Muscle layer of colon (tissue), 2 donors: ENCODE measurements around the gene KIAA0825.
"Not testable (repeated sequence)": the region's sequence is repeated elsewhere in the genome, so short reads cannot be mapped to it uniquely, and the experiment has no call there.

Source experiments
- H3K27ac ChIP-seq: one replicate; pipeline ENCODE4 v1.7.0; 2013; ENCODE audit warnings: low read depth, mild to moderate bottlenecking, low read length, moderate library complexity
- H3K27me3 ChIP-seq, 2 donors: one replicate each; pipeline ENCODE4 v1.7.0; 2013; ENCODE audit warnings: low read length in 2 of 2, mild to moderate bottlenecking in 2 of 2; ENCODE audit not compliant: insufficient read depth in 2 of 2, control insufficient read depth in 1 of 2
- H3K36me3 ChIP-seq: one replicate; pipeline ENCODE4 v1.7.0; 2013; ENCODE audit warnings: mild to moderate bottlenecking, low read length; ENCODE audit not compliant: insufficient read depth
- H3K4me1 ChIP-seq: one replicate; pipeline ENCODE4 v1.7.0; 2013; ENCODE audit warnings: mild to moderate bottlenecking, low read length; ENCODE audit not compliant: insufficient read depth
- H3K4me3 ChIP-seq, 2 donors: one replicate each; pipeline ENCODE4 v1.7.0; 2013; ENCODE audit warnings: low read length in 2 of 2, low read depth in 1 of 2, mild to moderate bottlenecking in 1 of 2, moderate library complexity in 1 of 2
- H3K9ac ChIP-seq: one replicate; pipeline ENCODE4 v1.7.0; 2013; ENCODE audit warnings: low read length
- H3K9me3 ChIP-seq: one replicate; pipeline ENCODE4 v1.7.0; 2013; ENCODE audit warnings: mild to moderate bottlenecking, low read length
- donor health status: abdominal sarcoma.
- donor health status: Adenocarcinoma of cecum.

KIAA0825 gene

GRCh38 chr5:94191604-94192003 lies 426.8 kb downstream of the KIAA0825 start:
- no peaks in the 10 kb centered on the region for H3K4me1 ChIP-seq
- H3K9me3 ChIP-seq = no peaks in the 10 kb centered on the region
- H3K36me3 ChIP-seq = no peaks in the 10 kb centered on the region
- H3K27ac ChIP-seq = no peak overlapping the region
- H3K9ac ChIP-seq = no peak overlapping the region
- H3K27me3 ChIP-seq = no peaks in the 10 kb centered on the region
- H3K4me3 ChIP-seq = no peak overlapping the region

- H3K9ac ChIP-seq = no peak overlapping the region
- no peaks in the 10 kb centered on the region for H3K36me3 ChIP-seq
- no peaks in the 10 kb centered on the region for H3K4me1 ChIP-seq
- H3K27ac ChIP-seq = no peak overlapping the region
- H3K4me3 ChIP-seq = no peak overlapping the region
- H3K27me3 ChIP-seq = no peaks in the 10 kb centered on the region
- H3K9me3 ChIP-seq = no peaks in the 10 kb centered on the region
These were observed 429.7 kb downstream of the KIAA0825 start for GRCh38 chr5:94188725-94189124.

- no peak overlapping the region for H3K9ac ChIP-seq
- H3K27me3 ChIP-seq = no peaks in the 10 kb centered on the region
- H3K4me3 ChIP-seq = no peak overlapping the region
- H3K36me3 ChIP-seq = no peaks in the 10 kb centered on the region
- H3K4me1 ChIP-seq = no peaks in the 10 kb centered on the region
- no peak overlapping the region for H3K27ac ChIP-seq
- no peaks in the 10 kb centered on the region for H3K9me3 ChIP-seq
These were observed 433.5 kb downstream of the KIAA0825 start for GRCh38 chr5:94184870-94185269.

GRCh38 chr5:94181895-94182294 lies 436.5 kb downstream of the KIAA0825 start:
- H3K9me3 ChIP-seq = no peaks in the 10 kb centered on the region
- no peaks in the 10 kb centered on the region for H3K27me3 ChIP-seq
- no peak overlapping the region for H3K4me3 ChIP-seq
- H3K36me3 ChIP-seq = no peaks in the 10 kb centered on the region
- no peaks in the 10 kb centered on the region for H3K4me1 ChIP-seq
- H3K9ac ChIP-seq = no peak overlapping the region
- H3K27ac ChIP-seq = no peak overlapping the region

GRCh38 chr5:94180761-94181160 lies 437.6 kb downstream of the KIAA0825 start:
- H3K36me3 ChIP-seq = no peaks in the 10 kb centered on the region
- no peaks in the 10 kb centered on the region for H3K27me3 ChIP-seq
- no peak overlapping the region for H3K9ac ChIP-seq
- H3K4me3 ChIP-seq = no peak overlapping the region
- no peaks in the 10 kb centered on the region for H3K4me1 ChIP-seq
- no peak overlapping the region for H3K27ac ChIP-seq
- H3K9me3 ChIP-seq = no peaks in the 10 kb centered on the region

- Histone ChIP-seq H3K36me3 (no peaks in the 10 kb centered on the region), H3K4me1 (no peaks in the 10 kb centered on the region)
These were observed 442.5 kb downstream of the KIAA0825 start for GRCh38 chr5:94175912-94176311.

GRCh38 chr5:94174748-94175411 lies 443.5 kb downstream of the KIAA0825 start:
- H3K4me3 ChIP-seq = no peak overlapping the region

More at GRCh38 chr5:94175912-94176311, 442.5 kb downstream of the KIAA0825 start:
- Histone ChIP-seq H3K27me3 (no peaks in the 10 kb centered on the region), H3K9me3 (no peaks in the 10 kb centered on the region), H3K9ac (no peak overlapping the region), H3K27ac (no peak overlapping the region), H3K4me3 (no peak overlapping the region)

GRCh38 chr5:94173100-94173499 lies 445.3 kb downstream of the KIAA0825 start:
- Histone ChIP-seq H3K9me3 (no peaks in the 10 kb centered on the region), H3K4me3 (no peak overlapping the region), H3K27me3 (no peaks in the 10 kb centered on the region), H3K9ac (no peak overlapping the region), H3K36me3 (no peaks in the 10 kb centered on the region), H3K27ac (no peak overlapping the region), H3K4me1 (no peaks in the 10 kb centered on the region)

More at GRCh38 chr5:94174748-94175411, 443.5 kb downstream of the KIAA0825 start:
- Histone ChIP-seq H3K9me3 (no peaks in the 10 kb centered on the region), H3K9ac (no peak overlapping the region), H3K27me3 (no peaks in the 10 kb centered on the region), H3K4me1 (no peaks in the 10 kb centered on the region), H3K27ac (no peak overlapping the region), H3K36me3 (no peaks in the 10 kb centered on the region)

- not testable (repeated sequence) for H3K27ac ChIP-seq, H3K9me3 ChIP-seq, H3K36me3 ChIP-seq, H3K4me1 ChIP-seq, H3K4me3 ChIP-seq, H3K9ac ChIP-seq, H3K27me3 ChIP-seq
These were observed 447.3 kb downstream of the KIAA0825 start for GRCh38 chr5:94171070-94171469.

- H3K9ac ChIP-seq, H3K9me3 ChIP-seq, H3K4me3 ChIP-seq, H3K36me3 ChIP-seq, H3K4me1 ChIP-seq, H3K27ac ChIP-seq, H3K27me3 ChIP-seq: not testable (repeated sequence)
These were observed 448.2 kb downstream of the KIAA0825 start for GRCh38 chr5:94170158-94170557.

- Histone ChIP-seq H3K27me3 (no peaks in the 10 kb centered on the region), H3K27ac (no peak overlapping the region), H3K4me3 (no peak overlapping the region), H3K9ac (no peak overlapping the region), H3K4me1 (no peaks in the 10 kb centered on the region), H3K9me3 (no peaks in the 10 kb centered on the region), H3K36me3 (no peaks in the 10 kb centered on the region)
These were observed 450.3 kb downstream of the KIAA0825 start for GRCh38 chr5:94168151-94168550.

- Histone ChIP-seq H3K9me3 (no peaks in the 10 kb centered on the region), H3K27ac (no peak overlapping the region), H3K4me1 (no peaks in the 10 kb centered on the region), H3K36me3 (no peaks in the 10 kb centered on the region), H3K9ac (no peak overlapping the region), H3K27me3 (no peaks in the 10 kb centered on the region), H3K4me3 (no peak overlapping the region)
These were observed 456.6 kb downstream of the KIAA0825 start for GRCh38 chr5:94161801-94162200.
